Activated CD8-positive, alpha-beta T cell treated with anti-CD3 and anti-CD28 coated beads for 36 hours (primary cell): ENCODE data around the gene PRIMPOL. TPM values are rescaled to one million over a fixed set of nuclear protein-coding genes. Genes with fewer than 3 reads are reported as not detected.
"Not testable (repeated sequence)": the region's sequence is repeated elsewhere in the genome, so short reads cannot be mapped to it uniquely, and the experiment has no call there.

ENCODE experiments used
- ATAC-seq: fragments of 200-7000 bp; cut with Tn5 transposase; one replicate; pipeline ENCODE4 v1.10.0; 2021; ENCODE audit warnings: mild to moderate bottlenecking, moderate library complexity
- CTCF ChIA-PET: fragments of 350-600 bp; sonication (Branson Sonifier 250); formaldehyde crosslinking; loops from one replicate; lab custom pipeline; 2021; ENCODE audit warnings: antibody characterized with exemption; lab: Charles Lee
- POLR2A ChIA-PET: fragments of 350-600 bp; sonication (Branson Sonifier 250); formaldehyde crosslinking; loops from one replicate; lab custom pipeline; 2021; ENCODE audit warnings: antibody characterized with exemption; lab: Charles Lee
- DNase-seq: peaks from one replicate; pipeline ENCODE4 v3.0.0-alpha.2; 2020
- H3K27ac Mint-ChIP-seq: one replicate; pipeline ENCODE4 v1.8.0; 2021; ENCODE audit warnings: mild to moderate bottlenecking, mixed read lengths
- H3K27me3 Mint-ChIP-seq: one replicate; pipeline ENCODE4 v1.8.0; 2021; ENCODE audit warnings: mixed read lengths
- H3K36me3 Mint-ChIP-seq: one replicate; pipeline ENCODE4 v1.8.0; 2021; ENCODE audit warnings: low read depth, mixed read lengths
- H3K4me1 Mint-ChIP-seq: one replicate; pipeline ENCODE4 v1.8.0; 2021; ENCODE audit warnings: low read depth, mixed read lengths
- H3K4me3 Mint-ChIP-seq: one replicate; pipeline ENCODE4 v1.8.0; 2021; ENCODE audit warnings: mild to moderate bottlenecking, moderate library complexity, mixed read lengths
- H3K9me3 Mint-ChIP-seq: one replicate; pipeline ENCODE4 v1.8.0; 2021; ENCODE audit warnings: mixed read lengths
- CTCF ChIP-seq: fragments of 200-600 bp; IDR thresholded peaks from one replicate; pipeline ENCODE4 v1.8.0; 2022; ENCODE audit warnings: antibody characterized with exemption, mild to moderate bottlenecking
- intact Hi-C: fragments of 100-400 bp; cut with micrococcal nuclease; formaldehyde crosslinking; loops from one replicate; pipeline ENCODE4 v1.10.0; 2022
- total RNA-seq, 2 experiments: library from RNA; stranded (reverse); gene quantifications; one replicate each; pipeline ENCODE4 v1.2.3, GENCODE V29; 2021

PRIMPOL gene
- total RNA-seq, 2 experiments from 2014 or later: 16.9 to 17.3 TPM

GRCh38 chr4:184621518-184621917, 28.0 kb upstream of the PRIMPOL start:
- no peak for DNase-seq
- ChIA-PET CTCF (no interaction called here), POLR2A (interaction anchor here (1.1 kb wide), 1 partner anchor 107 kb away, joined by 3 read pairs; no protein-coding TSS in a partner anchor)
- TF ChIP-seq CTCF: no peak
- intact Hi-C loops: no loop called here
- no peaks in the 10 kb centered on the region for H3K27me3 Mint-ChIP-seq
- no peak overlapping the region for H3K27ac Mint-ChIP-seq
- no peak for ATAC-seq
- H3K36me3 Mint-ChIP-seq: peaks cover 27% of the 10 kb centered on the region
- peaks cover 20% of the 10 kb centered on the region for H3K4me1 Mint-ChIP-seq
- no peak overlapping the region for H3K4me3 Mint-ChIP-seq
- H3K9me3 Mint-ChIP-seq: no peaks in the 10 kb centered on the region

GRCh38 chr4:184624504-184624903, 25.0 kb upstream of the PRIMPOL start:
- ChIA-PET CTCF (interaction anchor here (1.2 kb wide), 1 partner anchor 360 kb away, joined by 4 read pairs; no protein-coding TSS in a partner anchor), POLR2A (interaction anchor here (1.1 kb wide), 1 partner anchor 44 kb away, joined by 3 read pairs; no protein-coding TSS in a partner anchor)
- H3K9me3 Mint-ChIP-seq, DNase-seq, H3K27me3 Mint-ChIP-seq, ATAC-seq, H3K4me3 Mint-ChIP-seq, intact Hi-C loops: not testable (repeated sequence)
- Mint-ChIP-seq H3K27ac (peak overlapping the region; percentile 70), H3K4me1 (peaks cover 32% of the 10 kb centered on the region), H3K36me3 (peaks cover 50% of the 10 kb centered on the region)

GRCh38 chr4:184624972-184625554, 24.5 kb upstream of the PRIMPOL start:
- no peak for TF ChIP-seq CTCF
- POLR2A ChIA-PET: interaction anchor here (1.1 to 2.0 kb wide), 2 partner anchors 11 to 43 kb away, joined by 3 to 6 read pairs; no protein-coding TSS in a partner anchor
- H3K4me1 Mint-ChIP-seq: peaks cover 32% of the 10 kb centered on the region
- no peaks in the 10 kb centered on the region for H3K27me3 Mint-ChIP-seq
- H3K27ac Mint-ChIP-seq: peak overlapping the region; percentile 70
- no peaks in the 10 kb centered on the region for H3K9me3 Mint-ChIP-seq
- no peak overlapping the region for H3K4me3 Mint-ChIP-seq
- DNase-seq (no peak), ATAC-seq (peak; percentile 63)
- intact Hi-C loops: no loop called here
- CTCF ChIA-PET: interaction anchor here (1.2 kb wide), 1 partner anchor 361 kb away, joined by 4 read pairs; no protein-coding TSS in a partner anchor
- H3K36me3 Mint-ChIP-seq: peaks cover 55% of the 10 kb centered on the region

GRCh38 chr4:184625783-184626596, 23.5 kb upstream of the PRIMPOL start:
- Mint-ChIP-seq H3K4me1 (peaks cover 32% of the 10 kb centered on the region), H3K36me3 (peaks cover 63% of the 10 kb centered on the region), H3K27ac (peak overlapping the region; percentile 70)
- ChIA-PET POLR2A (interaction anchor here (0.8 to 2.0 kb wide), 2 partner anchors 10 to 104 kb away, joined by 3 to 6 read pairs; no protein-coding TSS in a partner anchor), CTCF (interaction anchor here (1.2 kb wide), 1 partner anchor 362 kb away, joined by 4 read pairs; no protein-coding TSS in a partner anchor)
- DNase-seq, intact Hi-C loops, H3K9me3 Mint-ChIP-seq, H3K4me3 Mint-ChIP-seq, H3K27me3 Mint-ChIP-seq, ATAC-seq: not testable (repeated sequence)

GRCh38 chr4:184628103-184628502, 21.4 kb upstream of the PRIMPOL start:
- Mint-ChIP-seq H3K27me3 (no peaks in the 10 kb centered on the region), H3K36me3 (peaks cover 72% of the 10 kb centered on the region), H3K4me1 (peaks cover 32% of the 10 kb centered on the region), H3K9me3 (no peaks in the 10 kb centered on the region), H3K27ac (no peak overlapping the region), H3K4me3 (no peak overlapping the region)
- no peak for ATAC-seq
- POLR2A ChIA-PET: interaction anchor here (0.7 to 1.3 kb wide), 3 partner anchors 11 to 125 kb away, joined by 3 to 4 read pairs (median 3); no protein-coding TSS in a partner anchor
- no peak for DNase-seq
- TF ChIP-seq CTCF: no peak
- CTCF ChIA-PET: interaction anchor here (0.7 kb wide), 1 partner anchor 11 kb away, joined by 3 read pairs; no protein-coding TSS in a partner anchor
- intact Hi-C loops: no loop called here
